ENCODE results near the gene PPP6R3. TPM values are rescaled to one million over a fixed set of nuclear protein-coding genes. Genes with fewer than 3 reads are reported as not detected.

PPP6R3 gene
- total RNA-seq, 1 experiment from 2014 or later = 171 TPM

DNA sequence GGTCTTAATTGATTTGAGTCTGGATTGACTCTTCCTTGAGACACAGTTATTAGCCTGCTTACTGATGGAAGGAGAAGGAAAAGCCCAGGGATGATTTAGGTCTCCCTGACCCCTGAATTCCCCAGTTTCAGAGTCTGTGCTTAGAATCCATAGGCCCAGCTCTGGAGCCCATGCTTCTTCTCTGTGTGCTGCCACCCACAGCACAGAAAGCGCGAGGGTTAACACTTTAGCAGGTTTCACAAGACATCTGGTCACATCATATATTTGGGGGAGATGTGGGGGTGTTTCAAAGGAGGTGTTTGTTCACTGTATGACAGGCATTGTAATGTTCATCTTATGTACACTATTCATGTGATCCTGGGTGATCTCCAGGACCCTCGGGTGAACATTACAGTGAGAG, 107.0 kb downstream of the PPP6R3 start:
- Histone ChIP-seq H3K9me3 (ENCODE audit: low read length) (no peaks in the 10 kb centered on the region), H3K9me2 (replicated peaks; ENCODE audit: low read length) (no peaks in the 10 kb centered on the region), H3K79me2 (ENCODE audit: low read length) (0 out of 2 replicates have a peak, but pooled peaks cover 5% of the 10 kb centered on the region), H4K20me1 (ENCODE audit: low read length) (no peaks in the 10 kb centered on the region), H3K36me3 (ENCODE audit: low read depth, low read length) (peaks cover 78% of the 10 kb centered on the region), H3K4me3 (ENCODE audit: low read length) (no peak overlapping the region), H3K4me1 (ENCODE audit: insufficient read depth, low read length) (no peaks in the 10 kb centered on the region), H2AFZ (ENCODE audit: low read length) (no peak overlapping the region), H3K9ac (ENCODE audit: low read length) (no peak overlapping the region), H3F3A (ENCODE audit: low read length, unreplicated experiment) (no peaks in the 10 kb centered on the region), H3K4me2 (ENCODE audit: low read length) (no peak overlapping the region), H3K27me3 (ENCODE audit: low read length) (no peaks in the 10 kb centered on the region), H3K27ac (ENCODE audit: low read length) (no peak overlapping the region)
- POLR2A ChIA-PET (ENCODE audit: unreplicated experiment) = no interaction called here
- ATAC-seq = no peak
- no peak for DNase-seq
- no TSS peak for BruUV-seq (replicated peaks)
- TF ChIP-seq, protein P1, sequence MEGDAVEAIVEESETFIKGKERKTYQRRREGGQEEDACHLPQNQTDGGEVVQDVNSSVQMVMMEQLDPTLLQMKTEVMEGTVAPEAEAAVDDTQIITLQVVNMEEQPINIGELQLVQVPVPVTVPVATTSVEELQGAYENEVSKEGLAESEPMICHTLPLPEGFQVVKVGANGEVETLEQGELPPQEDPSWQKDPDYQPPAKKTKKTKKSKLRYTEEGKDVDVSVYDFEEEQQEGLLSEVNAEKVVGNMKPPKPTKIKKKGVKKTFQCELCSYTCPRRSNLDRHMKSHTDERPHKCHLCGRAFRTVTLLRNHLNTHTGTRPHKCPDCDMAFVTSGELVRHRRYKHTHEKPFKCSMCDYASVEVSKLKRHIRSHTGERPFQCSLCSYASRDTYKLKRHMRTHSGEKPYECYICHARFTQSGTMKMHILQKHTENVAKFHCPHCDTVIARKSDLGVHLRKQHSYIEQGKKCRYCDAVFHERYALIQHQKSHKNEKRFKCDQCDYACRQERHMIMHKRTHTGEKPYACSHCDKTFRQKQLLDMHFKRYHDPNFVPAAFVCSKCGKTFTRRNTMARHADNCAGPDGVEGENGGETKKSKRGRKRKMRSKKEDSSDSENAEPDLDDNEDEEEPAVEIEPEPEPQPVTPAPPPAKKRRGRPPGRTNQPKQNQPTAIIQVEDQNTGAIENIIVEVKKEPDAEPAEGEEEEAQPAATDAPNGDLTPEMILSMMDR (conservative IDR thresholded peaks at IDR 0.05; ENCODE audit: low read depth, low read length) = no peak
- TF ChIP-seq EZH2 (IDR thresholded peaks at IDR 0.05; ENCODE audit: low read length, unreplicated experiment) = no peak
- intact Hi-C loops (cut with micrococcal nuclease) = no loop called here
- CTCF ChIA-PET = no interaction called here

DNA sequence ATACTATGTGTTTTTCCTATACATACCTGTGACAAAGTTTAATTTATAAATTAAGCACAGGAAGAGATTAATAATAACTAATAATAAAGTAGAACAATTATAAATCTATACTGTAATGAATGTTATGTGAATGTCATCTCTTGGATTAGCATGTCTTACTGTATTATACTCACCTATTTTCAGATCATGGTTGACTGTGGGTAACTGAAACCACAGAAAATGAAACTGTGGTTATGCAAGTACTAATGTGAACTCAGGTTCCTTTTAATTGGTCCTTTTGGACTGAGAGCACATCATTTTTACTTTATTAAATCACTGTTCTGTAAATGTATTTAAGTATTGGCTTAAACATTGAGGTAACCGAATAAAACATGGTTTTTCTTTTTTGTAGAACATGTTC, 108.8 kb downstream of the PPP6R3 start:
- Histone ChIP-seq H3K9ac (ENCODE audit: low read length) (no peak overlapping the region), H3K79me2 (ENCODE audit: low read length) (0 out of 2 replicates have a peak, but pooled peaks cover 5% of the 10 kb centered on the region), H3K36me3 (ENCODE audit: low read depth, low read length) (peaks cover 70% of the 10 kb centered on the region), H3K4me2 (ENCODE audit: low read length) (no peak overlapping the region), H3K9me3 (ENCODE audit: low read length) (no peaks in the 10 kb centered on the region), H4K20me1 (ENCODE audit: low read length) (no peaks in the 10 kb centered on the region), H3K9me2 (replicated peaks; ENCODE audit: low read length) (no peaks in the 10 kb centered on the region), H3K27ac (ENCODE audit: low read length) (no peak overlapping the region), H3F3A (ENCODE audit: low read length, unreplicated experiment) (no peaks in the 10 kb centered on the region), H3K4me3 (ENCODE audit: low read length) (no peak overlapping the region), H2AFZ (ENCODE audit: low read length) (no peak overlapping the region), H3K4me1 (ENCODE audit: insufficient read depth, low read length) (no peaks in the 10 kb centered on the region), H3K27me3 (ENCODE audit: low read length) (no peaks in the 10 kb centered on the region)
- ChIA-PET CTCF (no interaction called here), POLR2A (ENCODE audit: unreplicated experiment) (no interaction called here)
- ATAC-seq (no peak), DNase-seq (no peak)
- intact Hi-C loops (cut with micrococcal nuclease) = no loop called here
- no peak for TF ChIP-seq EZH2 (IDR thresholded peaks at IDR 0.05; ENCODE audit: low read length, unreplicated experiment)
- TF ChIP-seq, protein P1 (conservative IDR thresholded peaks at IDR 0.05; ENCODE audit: low read depth, low read length) = no peak
- no peak for TF ChIP-seq EZH2phosphoT487 (IDR thresholded peaks at IDR 0.05; ENCODE audit: borderline replicate concordance, low read length)
- no TSS peak for BruUV-seq (replicated peaks)

DNA sequence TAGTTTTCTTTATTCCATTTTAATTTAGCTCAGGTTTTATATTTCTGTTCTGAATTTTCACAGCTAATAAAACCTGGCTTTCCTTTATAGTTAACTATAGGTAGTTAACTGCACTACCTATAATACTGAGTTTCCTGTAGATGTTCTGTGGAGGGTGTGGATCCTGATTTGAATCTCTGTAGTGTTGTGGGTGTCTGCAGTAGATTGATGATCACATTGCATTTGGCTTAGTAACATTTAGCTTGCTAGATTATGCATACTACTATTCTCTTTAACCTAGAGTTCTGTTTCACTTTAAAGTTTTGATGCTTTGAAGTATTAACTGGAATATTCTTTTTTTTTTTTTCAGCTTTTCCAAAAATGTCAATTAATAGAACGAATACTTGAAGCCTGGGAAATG, 110.1 kb downstream of the PPP6R3 start:
- Histone ChIP-seq H3K4me1 (ENCODE audit: insufficient read depth, low read length) (no peaks in the 10 kb centered on the region), H3K9me2 (replicated peaks; ENCODE audit: low read length) (no peaks in the 10 kb centered on the region), H3K4me2 (ENCODE audit: low read length) (no peak overlapping the region), H3K27ac (ENCODE audit: low read length) (no peak overlapping the region), H3F3A (ENCODE audit: low read length, unreplicated experiment) (no peaks in the 10 kb centered on the region), H3K27me3 (ENCODE audit: low read length) (no peaks in the 10 kb centered on the region), H4K20me1 (ENCODE audit: low read length) (peaks cover 5% of the 10 kb centered on the region; the same call in 1 of the 2 replicates), H3K9me3 (ENCODE audit: low read length) (no peaks in the 10 kb centered on the region), H2AFZ (ENCODE audit: low read length) (no peak overlapping the region), H3K4me3 (ENCODE audit: low read length) (no peak overlapping the region), H3K36me3 (ENCODE audit: low read depth, low read length) (peaks cover 68% of the 10 kb centered on the region), H3K9ac (ENCODE audit: low read length) (no peak overlapping the region), H3K79me2 (ENCODE audit: low read length) (0 out of 2 replicates have a peak, but pooled peaks cover 5% of the 10 kb centered on the region)
- CTCF ChIA-PET = no interaction called here
- DNase-seq (no peak), ATAC-seq (no peak)
- POLR2A ChIA-PET (ENCODE audit: unreplicated experiment) = interaction anchor here (0.6 kb wide), 1 partner anchor 21 kb away, joined by 3 read pairs; no protein-coding TSS in a partner anchor
- intact Hi-C loops (cut with micrococcal nuclease) = loop anchor here (10.0 kb wide), 1 partner anchor 106 kb away; the partner anchor contains the start of gene PPP6R3
- no TSS peak for BruUV-seq (replicated peaks)
- TF ChIP-seq, protein P1 (conservative IDR thresholded peaks at IDR 0.05; ENCODE audit: low read depth, low read length) = no peak

Data from PC-3 (cell line).